ENCODE results near the gene TCEAL7. TPM values are rescaled to one million over a fixed set of nuclear protein-coding genes. Genes with fewer than 3 reads are reported as not detected.
"Not testable (repeated sequence)": the region's sequence is repeated elsewhere in the genome, so short reads cannot be mapped to it uniquely, and the experiment has no call there.

TCEAL7 gene
- total RNA-seq, 4 donors from 2014 or later = 23.6 to 90.0 (median 60.4) TPM

GRCh38 chrX:103344606-103345005, 14.6 kb downstream of the TCEAL7 start:
- intact Hi-C loops (cut with DNase I; ENCODE audit: low total_unique reads) = loop anchor here (5.0 kb wide), 1 partner anchor 118 kb away; no protein-coding TSS in a partner anchor
- Histone ChIP-seq H3K27ac (no peak overlapping the region), H3K4me1 (no peaks in the 10 kb centered on the region), H3K27me3 (peaks cover 0 to 9% of the 10 kb centered on the region in 2 donors), H3K4me3 (no peak overlapping the region), H3K36me3 (no peaks in the 10 kb centered on the region), H3K9me3 (no peaks in the 10 kb centered on the region)
- TF ChIP-seq CTCF (IDR thresholded peaks at IDR 0.05) = no peak
- TF ChIP-seq POLR2A (IDR thresholded peaks at IDR 0.05) = no peak
- DNase-seq = no peak

- H3K4me3 ChIP-seq = no peak overlapping the region
- H3K27ac ChIP-seq = no peak overlapping the region
- H3K36me3 ChIP-seq = no peaks in the 10 kb centered on the region
- no peaks in the 10 kb centered on the region for H3K9me3 ChIP-seq
- DNase-seq = no peak
- TF ChIP-seq POLR2A (IDR thresholded peaks at IDR 0.05) (no peak), CTCF (IDR thresholded peaks at IDR 0.05) (no peak)
- no peaks in the 10 kb centered on the region for H3K4me1 ChIP-seq
- H3K27me3 ChIP-seq = peaks cover 0 to 14% of the 10 kb centered on the region in 2 donors
- intact Hi-C loops (cut with DNase I; ENCODE audit: low total_unique reads) = no loop called here
Observed at GRCh38 chrX:103347682-103348397, 17.8 kb downstream of the TCEAL7 start.

GRCh38 chrX:103356130-103356798, 26.2 kb downstream of the TCEAL7 start, which contains the start of gene TCEAL9:
Gene TCEAL9, plus strand, starts transcription at chrX:103356506. Its CDS starts 1,179 bp downstream, at chrX:103357685.
- no peaks in the 10 kb centered on the region for H3K27me3 ChIP-seq
- no peak for TF ChIP-seq CTCF (IDR thresholded peaks at IDR 0.05)
- peak; percentile 81 to 89 for TF ChIP-seq POLR2A (IDR thresholded peaks at IDR 0.05)
- DNase-seq = peak; percentile 67 to 84
- H3K4me3 ChIP-seq = peak within 1 kb of the TSS; percentile 55 to 70
- no peaks in the 10 kb centered on the region for H3K9me3 ChIP-seq
- H3K4me1 ChIP-seq = no peaks in the 10 kb centered on the region
- H3K36me3 ChIP-seq = no peaks in the 10 kb centered on the region
- H3K27ac ChIP-seq = peak within 1 kb of the TSS; percentile 94 to 99
- intact Hi-C loops (cut with DNase I; ENCODE audit: low total_unique reads) = no loop called here

GRCh38 chrX:103356858-103357257, 26.8 kb downstream of the TCEAL7 start:
- Histone ChIP-seq H3K27me3 (no peaks in the 10 kb centered on the region), H3K9me3 (no peaks in the 10 kb centered on the region), H3K4me3 (peak overlapping the region; percentile 55 to 70), H3K27ac (peak overlapping the region; percentile 94 to 99), H3K36me3 (no peaks in the 10 kb centered on the region), H3K4me1 (no peaks in the 10 kb centered on the region)
- intact Hi-C loops (cut with DNase I; ENCODE audit: low total_unique reads) = no loop called here
- no peak for TF ChIP-seq CTCF (IDR thresholded peaks at IDR 0.05)
- no peak for TF ChIP-seq POLR2A (IDR thresholded peaks at IDR 0.05)
- peak; percentile 33 to 42 for DNase-seq

GRCh38 chrX:103357871-103358270, 27.8 kb downstream of the TCEAL7 start:
- Histone ChIP-seq H3K27ac (peak overlapping the region; percentile 94 to 99), H3K4me3 (peak overlapping the region in 1 of 2 donors; percentile 55), H3K36me3 (no peaks in the 10 kb centered on the region), H3K4me1 (no peaks in the 10 kb centered on the region), H3K9me3 (no peaks in the 10 kb centered on the region), H3K27me3 (no peaks in the 10 kb centered on the region)
- intact Hi-C loops (cut with DNase I; ENCODE audit: low total_unique reads) = no loop called here
- no peak for TF ChIP-seq CTCF (IDR thresholded peaks at IDR 0.05)
- TF ChIP-seq POLR2A (IDR thresholded peaks at IDR 0.05) = no peak
- no peak for DNase-seq

- H3K4me1 ChIP-seq; H3K27ac ChIP-seq; H3K4me3 ChIP-seq; H3K36me3 ChIP-seq; DNase-seq; intact Hi-C loops (cut with DNase I; ENCODE audit: low total_unique reads); H3K27me3 ChIP-seq; H3K9me3 ChIP-seq: not testable (repeated sequence)
Observed at GRCh38 chrX:103359605-103360004, 29.6 kb downstream of the TCEAL7 start.

Measured in uterus (tissue), 4 donors.